SU-DHL-6 (cell line): Measurements from ENCODE around the gene MRGPRF.

ENCODE experiments used
- EZH2phosphoT487 ChIP-seq: fragments of 200-600 bp; sonication (generic), shearing (Covaris generic); conservative IDR thresholded peaks from 2 replicates; pipeline ENCODE4 v1.6.1; 2018; ENCODE audit warnings: mild to moderate bottlenecking, antibody characterized with exemption, low read length, moderate library complexity, mixed read lengths
- TF ChIP-seq, protein P1 (sequence below): fragments of 200-600 bp; sonication (generic); IDR thresholded peaks from one replicate; pipeline ENCODE4 v1.5.1; 2017; ENCODE audit warnings: antibody characterized with exemption, mild to moderate bottlenecking, low read length, moderate library complexity; ENCODE audit not compliant: insufficient read depth, poor library complexity, severe bottlenecking

DNA sequence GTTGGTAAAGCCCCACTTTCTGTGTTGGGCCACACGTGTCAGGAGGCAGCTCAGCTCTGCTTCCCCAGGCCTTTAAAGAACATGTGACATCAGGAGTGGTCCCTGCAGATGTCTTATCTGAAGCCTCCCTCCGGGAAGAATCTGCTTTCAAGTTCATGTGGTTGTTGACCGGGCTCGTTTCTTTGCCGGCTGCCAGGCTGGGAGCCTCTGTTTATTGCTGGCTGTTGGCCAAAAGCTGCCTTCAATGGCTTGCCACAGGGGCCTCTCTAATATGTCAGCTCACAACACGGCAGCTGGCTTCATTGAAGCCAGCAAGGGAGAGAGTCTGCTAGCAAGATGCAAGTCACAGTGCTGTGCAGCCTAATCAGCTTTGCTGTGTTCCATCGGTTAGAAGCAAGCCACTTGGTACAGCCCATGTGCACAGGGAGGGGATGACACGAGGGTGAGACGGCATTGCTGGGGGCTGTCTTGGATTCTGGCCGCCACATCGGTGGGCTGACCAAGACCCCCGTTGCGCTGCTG, 14.6 kb downstream of the MRGPRF start:
- TF ChIP-seq, protein P1, sequence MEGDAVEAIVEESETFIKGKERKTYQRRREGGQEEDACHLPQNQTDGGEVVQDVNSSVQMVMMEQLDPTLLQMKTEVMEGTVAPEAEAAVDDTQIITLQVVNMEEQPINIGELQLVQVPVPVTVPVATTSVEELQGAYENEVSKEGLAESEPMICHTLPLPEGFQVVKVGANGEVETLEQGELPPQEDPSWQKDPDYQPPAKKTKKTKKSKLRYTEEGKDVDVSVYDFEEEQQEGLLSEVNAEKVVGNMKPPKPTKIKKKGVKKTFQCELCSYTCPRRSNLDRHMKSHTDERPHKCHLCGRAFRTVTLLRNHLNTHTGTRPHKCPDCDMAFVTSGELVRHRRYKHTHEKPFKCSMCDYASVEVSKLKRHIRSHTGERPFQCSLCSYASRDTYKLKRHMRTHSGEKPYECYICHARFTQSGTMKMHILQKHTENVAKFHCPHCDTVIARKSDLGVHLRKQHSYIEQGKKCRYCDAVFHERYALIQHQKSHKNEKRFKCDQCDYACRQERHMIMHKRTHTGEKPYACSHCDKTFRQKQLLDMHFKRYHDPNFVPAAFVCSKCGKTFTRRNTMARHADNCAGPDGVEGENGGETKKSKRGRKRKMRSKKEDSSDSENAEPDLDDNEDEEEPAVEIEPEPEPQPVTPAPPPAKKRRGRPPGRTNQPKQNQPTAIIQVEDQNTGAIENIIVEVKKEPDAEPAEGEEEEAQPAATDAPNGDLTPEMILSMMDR = no peak
- no peak for TF ChIP-seq EZH2phosphoT487
